Progenitor cell of endocrine pancreas (in vitro differentiated cells): ENCODE data around the gene TBC1D2. TPM values are rescaled to one million over a fixed set of nuclear protein-coding genes. Genes with fewer than 3 reads are reported as not detected.

Experiments
- DNase-seq: peaks from one replicate; pipeline ENCODE4 v3.0.0; 2021; ENCODE audit warnings: low spot score; ENCODE audit not compliant: unreplicated experiment
- H3K27ac Mint-ChIP-seq: 2 replicates; pipeline ENCODE4 v1.8.0; 2021; ENCODE audit warnings: mild to moderate bottlenecking, moderate library complexity, mixed read lengths
- H3K27me3 Mint-ChIP-seq: 2 replicates; pipeline ENCODE4 v1.8.0; 2021; ENCODE audit warnings: mixed read lengths
- H3K36me3 Mint-ChIP-seq: 2 replicates; pipeline ENCODE4 v1.8.0; 2022; ENCODE audit warnings: mixed read lengths; ENCODE audit not compliant: insufficient read depth
- H3K4me1 Mint-ChIP-seq: 2 replicates; pipeline ENCODE4 v1.8.0; 2021; ENCODE audit warnings: low read depth, mixed read lengths
- H3K4me3 Mint-ChIP-seq: 2 replicates; pipeline ENCODE4 v1.8.0; 2021; ENCODE audit warnings: low read depth, mild to moderate bottlenecking, moderate library complexity, mixed read lengths
- H3K9me3 Mint-ChIP-seq: 2 replicates; pipeline ENCODE4 v1.8.0; 2021; ENCODE audit warnings: low read depth, mixed read lengths
- total RNA-seq: library from RNA; stranded (reverse); gene quantifications from 2 replicates; pipeline ENCODE4 v1.2.1, GENCODE V29; 2021
- TF ChIP-seq, protein P1 (sequence below): fragments of 200-600 bp; sonication (generic); IDR thresholded peaks from one replicate; pipeline ENCODE4 v1.5.0; 2021; ENCODE audit warnings: antibody characterized with exemption, mild to moderate bottlenecking; ENCODE audit not compliant: unreplicated experiment

Gene TBC1D2
- total RNA-seq, 1 donor from 2014 or later = 8.5 TPM

DNA sequence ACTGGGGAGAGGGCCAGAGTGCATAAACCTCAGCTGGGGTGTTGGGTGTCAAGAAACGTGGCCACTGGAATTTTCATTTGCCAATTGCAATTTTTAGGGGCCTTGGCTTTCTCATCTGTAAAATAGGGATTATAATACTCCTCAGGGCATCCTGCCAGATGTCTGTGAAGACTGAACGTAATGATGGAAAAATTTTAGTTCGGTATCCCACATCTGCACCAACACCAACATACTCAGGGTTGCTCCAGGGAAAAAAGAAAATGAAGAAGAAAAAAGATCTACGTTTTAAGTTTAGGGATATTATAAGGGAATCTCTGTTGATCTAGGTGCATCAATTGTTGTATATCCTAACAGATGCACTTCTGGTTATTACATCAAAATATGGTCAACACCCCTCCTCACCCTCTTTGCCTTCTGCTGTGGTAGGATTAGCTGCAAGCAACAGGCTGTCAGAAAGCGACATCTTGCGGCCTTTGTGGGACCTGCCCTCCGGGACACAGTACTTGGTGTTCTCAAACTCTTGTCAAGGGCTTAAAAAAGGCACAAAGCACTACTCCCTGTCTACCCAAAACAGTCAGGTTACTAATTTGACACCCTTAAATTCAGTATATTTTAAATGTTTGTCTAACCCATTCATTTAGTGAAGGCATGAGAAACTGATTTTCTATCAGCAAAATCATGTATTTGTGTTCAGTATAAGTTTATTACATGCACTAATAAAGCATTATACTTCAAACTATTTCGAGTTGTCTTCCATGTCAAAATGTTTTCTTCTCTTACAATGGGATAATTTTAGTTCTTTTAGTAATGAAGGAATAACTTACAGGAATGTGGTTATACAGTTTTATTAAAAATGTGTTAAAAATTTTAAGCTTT lies 8.3 kb upstream of the TBC1D2 start:
- peak; percentile 60 for DNase-seq
- no peaks in the 10 kb centered on the region for H3K4me1 Mint-ChIP-seq
- H3K27ac Mint-ChIP-seq = peak overlapping the region; percentile 27
- TF ChIP-seq, protein P1, sequence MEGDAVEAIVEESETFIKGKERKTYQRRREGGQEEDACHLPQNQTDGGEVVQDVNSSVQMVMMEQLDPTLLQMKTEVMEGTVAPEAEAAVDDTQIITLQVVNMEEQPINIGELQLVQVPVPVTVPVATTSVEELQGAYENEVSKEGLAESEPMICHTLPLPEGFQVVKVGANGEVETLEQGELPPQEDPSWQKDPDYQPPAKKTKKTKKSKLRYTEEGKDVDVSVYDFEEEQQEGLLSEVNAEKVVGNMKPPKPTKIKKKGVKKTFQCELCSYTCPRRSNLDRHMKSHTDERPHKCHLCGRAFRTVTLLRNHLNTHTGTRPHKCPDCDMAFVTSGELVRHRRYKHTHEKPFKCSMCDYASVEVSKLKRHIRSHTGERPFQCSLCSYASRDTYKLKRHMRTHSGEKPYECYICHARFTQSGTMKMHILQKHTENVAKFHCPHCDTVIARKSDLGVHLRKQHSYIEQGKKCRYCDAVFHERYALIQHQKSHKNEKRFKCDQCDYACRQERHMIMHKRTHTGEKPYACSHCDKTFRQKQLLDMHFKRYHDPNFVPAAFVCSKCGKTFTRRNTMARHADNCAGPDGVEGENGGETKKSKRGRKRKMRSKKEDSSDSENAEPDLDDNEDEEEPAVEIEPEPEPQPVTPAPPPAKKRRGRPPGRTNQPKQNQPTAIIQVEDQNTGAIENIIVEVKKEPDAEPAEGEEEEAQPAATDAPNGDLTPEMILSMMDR = peak; percentile 92
- H3K27me3 Mint-ChIP-seq = peaks cover 29% of the 10 kb centered on the region
- H3K9me3 Mint-ChIP-seq = no peaks in the 10 kb centered on the region
- no peaks in the 10 kb centered on the region for H3K36me3 Mint-ChIP-seq
- H3K4me3 Mint-ChIP-seq = no peak overlapping the region

GRCh38 chr9:98263080-98263479 lies 7.6 kb upstream of the TBC1D2 start:
- Mint-ChIP-seq H3K4me1 (no peaks in the 10 kb centered on the region), H3K27ac (no peak overlapping the region), H3K4me3 (no peak overlapping the region), H3K36me3 (no peaks in the 10 kb centered on the region), H3K9me3 (no peaks in the 10 kb centered on the region), H3K27me3 (peaks cover 22% of the 10 kb centered on the region)
- no peak for DNase-seq
- TF ChIP-seq, protein P1 = no peak

DNA sequence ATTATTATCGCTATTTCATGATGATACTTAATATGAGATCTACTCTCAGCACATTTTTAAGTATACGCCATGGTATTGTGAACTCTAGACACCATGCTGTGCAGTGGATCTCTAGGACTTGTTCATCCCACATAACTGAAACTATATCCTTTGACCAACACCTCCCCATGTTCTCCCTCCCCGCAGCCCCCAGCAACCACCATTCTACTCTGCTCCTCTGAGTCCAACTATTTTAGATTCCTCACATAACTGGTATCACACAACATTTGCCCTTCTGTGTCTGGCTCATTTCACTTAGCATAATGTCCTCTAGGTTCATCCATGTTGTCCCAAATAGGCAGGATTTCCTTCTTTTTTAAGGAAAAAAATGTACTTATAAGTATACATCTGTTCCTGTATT lies 6.6 kb upstream of the TBC1D2 start:
- Mint-ChIP-seq H3K27me3 (peaks cover 12% of the 10 kb centered on the region), H3K9me3 (no peaks in the 10 kb centered on the region), H3K36me3 (no peaks in the 10 kb centered on the region), H3K4me1 (no peaks in the 10 kb centered on the region), H3K27ac (no peak overlapping the region), H3K4me3 (no peak overlapping the region)
- TF ChIP-seq, protein P1 = no peak
- DNase-seq = no peak

DNA sequence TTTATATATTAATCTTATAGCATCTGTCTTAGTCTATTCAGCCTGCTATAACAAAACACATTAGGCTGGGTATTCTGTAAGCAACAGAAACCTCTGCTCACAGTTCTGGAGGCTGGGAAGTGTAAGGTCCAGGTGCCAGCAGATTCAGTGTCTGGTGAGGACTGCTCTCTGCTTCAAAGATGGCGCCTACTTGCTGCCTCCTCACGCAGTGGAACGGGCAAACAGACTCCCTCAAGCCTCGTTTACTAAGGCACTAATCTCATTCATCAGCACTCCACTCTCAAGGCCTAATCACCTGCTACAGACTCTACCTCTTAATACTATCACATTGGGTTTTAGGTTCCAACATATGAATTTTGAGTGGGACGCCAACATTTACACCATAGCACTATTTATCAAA lies 5.2 kb upstream of the TBC1D2 start:
- Mint-ChIP-seq H3K27ac (no peak overlapping the region), H3K36me3 (no peaks in the 10 kb centered on the region), H3K9me3 (no peaks in the 10 kb centered on the region), H3K27me3 (peaks cover 5% of the 10 kb centered on the region), H3K4me1 (peaks cover 4% of the 10 kb centered on the region), H3K4me3 (no peak overlapping the region)
- TF ChIP-seq, protein P1 = no peak
- DNase-seq = no peak

GRCh38 chr9:98259791-98260190 lies 4.3 kb upstream of the TBC1D2 start:
- Mint-ChIP-seq H3K27ac (no peak overlapping the region), H3K36me3 (no peaks in the 10 kb centered on the region), H3K9me3 (no peaks in the 10 kb centered on the region), H3K27me3 (peaks cover 2% of the 10 kb centered on the region), H3K4me3 (no peak overlapping the region), H3K4me1 (peaks cover 7% of the 10 kb centered on the region)
- TF ChIP-seq, protein P1 = no peak
- DNase-seq = no peak
